ENCODE measurements around the gene VPS8.

VPS8 gene

DNA sequence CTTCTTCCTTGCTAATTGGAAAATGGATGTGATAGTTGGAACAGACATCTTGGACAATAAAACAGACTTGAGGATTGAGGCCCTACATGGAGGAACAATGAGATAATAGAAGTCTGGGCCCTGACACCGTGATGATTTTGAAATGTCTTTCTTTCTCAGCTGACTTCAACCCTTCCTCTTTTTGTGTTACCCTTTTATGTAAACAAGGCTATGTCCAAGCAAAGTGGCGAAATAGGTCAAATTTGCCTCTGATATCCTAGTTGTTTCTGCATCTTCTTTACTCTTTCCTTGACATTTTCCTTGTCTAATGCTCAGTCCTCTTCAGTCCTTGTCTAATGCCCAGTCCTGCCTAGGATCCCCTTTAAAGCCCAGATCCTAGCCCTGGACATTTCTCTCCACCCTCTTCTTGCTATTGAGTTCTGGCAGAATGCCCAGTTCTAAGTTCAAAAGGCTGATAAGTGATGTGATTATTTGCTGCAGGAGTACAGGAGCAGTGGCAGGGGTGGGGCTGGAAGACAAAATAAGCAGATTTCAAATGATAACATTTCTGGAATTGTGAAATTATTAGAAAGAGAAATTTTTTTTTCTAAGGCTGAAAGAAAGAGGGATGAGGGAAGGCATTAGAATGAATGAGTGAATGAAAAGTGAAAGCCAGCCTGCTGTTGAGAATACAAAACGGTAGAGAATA lies 6.5 kb upstream of the VPS8 start:
- no peak for DNase-seq (ENCODE audit: low read depth)
- H3K4me3 ChIP-seq (ENCODE audit: low read depth, low read length) = no peak overlapping the region
- no peak for TF ChIP-seq CTCF (IDR thresholded peaks at IDR 0.05; ENCODE audit: control insufficient read depth, extremely low read depth, insufficient read depth)

DNA sequence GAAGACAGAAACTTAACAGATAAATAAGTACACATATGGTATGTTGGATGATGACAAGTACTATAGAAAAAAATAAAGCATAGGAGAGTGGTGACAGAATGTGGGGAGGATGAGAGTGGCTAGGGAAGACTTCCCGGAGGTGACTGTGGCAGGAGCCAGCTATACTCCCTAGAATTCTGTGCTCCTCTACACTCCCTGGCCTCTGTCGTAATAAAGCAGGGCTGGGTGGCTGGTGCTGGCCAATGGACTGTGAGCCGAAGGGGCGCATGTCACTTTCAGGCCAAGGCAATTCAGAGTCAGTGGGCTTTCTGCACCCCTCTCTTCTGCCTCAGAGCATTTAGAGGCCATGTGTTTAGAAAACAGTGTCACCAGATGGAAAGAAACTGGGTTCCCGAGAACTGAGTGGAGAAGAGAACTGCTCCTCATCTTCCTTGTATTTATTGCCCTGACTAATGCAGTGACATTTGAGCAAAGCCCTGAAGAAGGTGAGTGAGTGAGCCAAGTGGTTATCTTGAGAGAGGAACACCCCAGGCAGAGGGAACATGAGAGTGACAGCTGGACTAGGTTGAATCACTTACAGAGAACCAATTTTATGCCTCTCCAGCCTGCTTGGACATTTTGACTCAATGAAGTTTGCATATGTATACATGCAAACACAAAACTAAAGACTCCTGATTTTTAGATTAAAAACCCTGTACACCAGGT lies 5.2 kb upstream of the VPS8 start:
- no peak overlapping the region for H3K4me3 ChIP-seq (ENCODE audit: low read depth, low read length)
- no peak for TF ChIP-seq CTCF (IDR thresholded peaks at IDR 0.05; ENCODE audit: control insufficient read depth, extremely low read depth, insufficient read depth)
- no peak for DNase-seq (ENCODE audit: low read depth)

DNA sequence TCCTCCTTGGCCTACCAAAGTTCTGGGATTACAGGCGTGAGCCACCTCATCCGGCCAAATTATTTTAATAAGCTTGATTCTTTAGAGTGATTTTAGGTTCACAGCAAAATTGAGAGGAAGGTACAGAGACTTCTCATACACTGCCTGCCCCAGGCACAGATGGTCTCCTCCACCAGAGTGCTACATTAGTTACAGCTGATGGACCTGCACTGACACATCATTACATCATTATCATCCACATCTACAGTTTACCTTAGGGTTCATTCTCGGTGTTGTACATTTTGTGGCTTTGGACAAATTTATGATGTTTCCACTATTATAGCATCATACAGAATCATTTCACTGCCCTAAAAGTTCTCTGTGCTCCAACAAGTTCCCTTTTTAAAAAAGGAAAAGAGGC lies 4.4 kb upstream of the VPS8 start:
- no peak for DNase-seq (ENCODE audit: low read depth)
- H3K4me3 ChIP-seq (ENCODE audit: low read depth, low read length) = no peak overlapping the region
- no peak for TF ChIP-seq CTCF (IDR thresholded peaks at IDR 0.05; ENCODE audit: control insufficient read depth, extremely low read depth, insufficient read depth)

- DNase-seq (ENCODE audit: low read depth) = no peak
- no peak for TF ChIP-seq CTCF (IDR thresholded peaks at IDR 0.05; ENCODE audit: control insufficient read depth, extremely low read depth, insufficient read depth)
- no peak overlapping the region for H3K4me3 ChIP-seq (ENCODE audit: low read depth, low read length)
Observed at GRCh38 chr3:184808021-184808420, 3.9 kb upstream of the VPS8 start.

DNA sequence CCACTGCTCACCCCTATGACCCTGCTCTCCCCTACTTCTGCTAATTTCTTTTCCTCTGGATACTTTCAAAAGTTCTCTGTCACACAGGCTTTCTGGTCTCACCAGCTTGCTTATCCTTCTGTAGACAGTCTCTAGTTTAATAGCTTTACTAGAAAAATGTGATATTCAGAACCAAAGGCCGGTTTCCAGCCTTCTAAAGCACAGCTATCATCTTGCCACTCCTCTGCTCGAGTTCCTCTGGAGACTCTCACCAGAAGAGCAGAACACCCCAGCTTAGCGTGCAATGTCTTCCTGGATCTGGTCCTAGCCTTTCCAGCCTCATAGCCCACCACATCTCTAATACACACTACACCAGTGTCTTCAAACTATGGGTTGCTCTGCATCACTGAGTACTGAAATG lies 1.8 kb upstream of the VPS8 start:
- no peak for DNase-seq (ENCODE audit: low read depth)
- TF ChIP-seq CTCF (IDR thresholded peaks at IDR 0.05; ENCODE audit: control insufficient read depth, extremely low read depth, insufficient read depth) = no peak
- H3K4me3 ChIP-seq (ENCODE audit: low read depth, low read length) = no peak overlapping the region

DNA sequence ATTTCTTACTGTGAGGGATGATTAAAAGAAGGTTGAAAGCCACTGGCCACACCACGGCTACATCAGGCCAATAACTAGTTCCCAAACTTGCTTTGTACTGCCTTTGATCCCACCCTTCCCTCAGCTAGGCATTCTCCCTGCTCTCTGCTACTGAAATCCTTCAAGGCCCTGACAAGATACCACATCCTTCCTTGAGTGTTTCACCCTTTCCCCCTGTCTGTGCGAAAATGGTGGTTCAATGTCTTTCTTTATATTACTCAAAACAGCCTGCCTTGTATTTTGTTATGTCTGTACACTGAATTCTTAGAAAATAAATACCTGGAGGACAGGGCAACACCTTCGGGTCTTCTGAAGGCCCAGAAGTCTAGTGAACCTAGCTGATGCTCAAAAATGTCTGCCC lies 932 bp upstream of the VPS8 start:
- DNase-seq (ENCODE audit: low read depth) = no peak

More for the DNA sequence above, 932 bp upstream of the VPS8 start:
- no peak for TF ChIP-seq CTCF (IDR thresholded peaks at IDR 0.05; ENCODE audit: control insufficient read depth, extremely low read depth, insufficient read depth)
- H3K4me3 ChIP-seq (ENCODE audit: low read depth, low read length) = no peak overlapping the region
